Erythroblast (primary cell): ENCODE results near the gene CCDC158.

Experiments used
- GATA1 ChIP-seq: IDR thresholded peaks from 2 replicates; pipeline ENCODE4 v1.6.1; 2011; ENCODE audit warnings: low read depth, mild to moderate bottlenecking, control low read depth, low read length, moderate library complexity
- POLR2A ChIP-seq: IDR thresholded peaks from 2 replicates; pipeline ENCODE4 v1.6.1; 2011; ENCODE audit warnings: mild to moderate bottlenecking, low read length

- TF ChIP-seq POLR2A: no peak
- TF ChIP-seq GATA1: no peak
Observed at GRCh38 chr4:76439491-76439890, 18.6 kb upstream of the CCDC158 start.
